ENCODE measurements around the gene SSX2IP.

DNA sequence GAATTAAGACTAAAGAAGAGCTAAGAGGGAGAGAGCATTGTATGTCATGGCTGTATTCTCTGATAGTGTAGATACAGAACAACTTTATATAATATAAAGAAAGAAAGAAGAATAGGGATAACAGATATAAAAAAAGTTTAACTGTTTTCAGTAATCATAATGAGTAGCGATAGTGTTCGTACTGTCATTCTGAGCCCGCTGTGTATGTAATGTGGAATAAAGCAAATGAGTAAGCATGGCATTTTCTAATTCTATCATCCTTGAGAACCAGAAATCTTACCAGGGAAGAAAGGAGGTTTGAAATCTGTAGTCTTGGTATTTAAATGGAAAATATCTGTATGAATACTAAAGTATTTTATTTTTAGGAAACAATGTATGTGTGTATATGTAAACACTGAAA lies 46.7 kb upstream of the SSX2IP start:
- TF ChIP-seq, protein P1, sequence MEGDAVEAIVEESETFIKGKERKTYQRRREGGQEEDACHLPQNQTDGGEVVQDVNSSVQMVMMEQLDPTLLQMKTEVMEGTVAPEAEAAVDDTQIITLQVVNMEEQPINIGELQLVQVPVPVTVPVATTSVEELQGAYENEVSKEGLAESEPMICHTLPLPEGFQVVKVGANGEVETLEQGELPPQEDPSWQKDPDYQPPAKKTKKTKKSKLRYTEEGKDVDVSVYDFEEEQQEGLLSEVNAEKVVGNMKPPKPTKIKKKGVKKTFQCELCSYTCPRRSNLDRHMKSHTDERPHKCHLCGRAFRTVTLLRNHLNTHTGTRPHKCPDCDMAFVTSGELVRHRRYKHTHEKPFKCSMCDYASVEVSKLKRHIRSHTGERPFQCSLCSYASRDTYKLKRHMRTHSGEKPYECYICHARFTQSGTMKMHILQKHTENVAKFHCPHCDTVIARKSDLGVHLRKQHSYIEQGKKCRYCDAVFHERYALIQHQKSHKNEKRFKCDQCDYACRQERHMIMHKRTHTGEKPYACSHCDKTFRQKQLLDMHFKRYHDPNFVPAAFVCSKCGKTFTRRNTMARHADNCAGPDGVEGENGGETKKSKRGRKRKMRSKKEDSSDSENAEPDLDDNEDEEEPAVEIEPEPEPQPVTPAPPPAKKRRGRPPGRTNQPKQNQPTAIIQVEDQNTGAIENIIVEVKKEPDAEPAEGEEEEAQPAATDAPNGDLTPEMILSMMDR (IDR thresholded peaks at IDR 0.05; ENCODE audit: low read length): no peak
- no peak for TF ChIP-seq EZH2 (IDR thresholded peaks at IDR 0.05; ENCODE audit: borderline replicate concordance, low read length)
